ENCODE results near the gene TRIM52.

DNA sequence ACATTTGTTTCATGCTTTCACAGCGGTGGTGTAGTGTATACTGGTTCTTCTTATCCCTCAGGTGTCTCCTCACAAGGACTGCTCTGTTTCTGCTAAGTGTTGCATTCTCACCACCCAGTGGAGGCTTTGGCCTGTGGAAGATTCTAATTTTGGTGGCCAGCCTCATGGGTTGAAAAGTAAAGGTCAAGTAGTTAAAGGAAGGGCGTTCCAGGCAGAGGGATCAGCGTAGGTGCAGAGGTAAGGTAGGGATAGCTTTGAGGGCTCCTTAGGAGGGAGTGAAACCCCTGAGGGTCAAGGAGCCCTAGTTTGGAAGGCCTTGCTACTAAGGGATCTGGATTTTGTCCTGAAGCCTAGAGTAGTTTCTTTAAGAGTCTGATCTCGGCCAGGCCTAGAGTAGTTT is 12.7 kb downstream of the TRIM52 start:
- TF ChIP-seq, protein P1, sequence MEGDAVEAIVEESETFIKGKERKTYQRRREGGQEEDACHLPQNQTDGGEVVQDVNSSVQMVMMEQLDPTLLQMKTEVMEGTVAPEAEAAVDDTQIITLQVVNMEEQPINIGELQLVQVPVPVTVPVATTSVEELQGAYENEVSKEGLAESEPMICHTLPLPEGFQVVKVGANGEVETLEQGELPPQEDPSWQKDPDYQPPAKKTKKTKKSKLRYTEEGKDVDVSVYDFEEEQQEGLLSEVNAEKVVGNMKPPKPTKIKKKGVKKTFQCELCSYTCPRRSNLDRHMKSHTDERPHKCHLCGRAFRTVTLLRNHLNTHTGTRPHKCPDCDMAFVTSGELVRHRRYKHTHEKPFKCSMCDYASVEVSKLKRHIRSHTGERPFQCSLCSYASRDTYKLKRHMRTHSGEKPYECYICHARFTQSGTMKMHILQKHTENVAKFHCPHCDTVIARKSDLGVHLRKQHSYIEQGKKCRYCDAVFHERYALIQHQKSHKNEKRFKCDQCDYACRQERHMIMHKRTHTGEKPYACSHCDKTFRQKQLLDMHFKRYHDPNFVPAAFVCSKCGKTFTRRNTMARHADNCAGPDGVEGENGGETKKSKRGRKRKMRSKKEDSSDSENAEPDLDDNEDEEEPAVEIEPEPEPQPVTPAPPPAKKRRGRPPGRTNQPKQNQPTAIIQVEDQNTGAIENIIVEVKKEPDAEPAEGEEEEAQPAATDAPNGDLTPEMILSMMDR (IDR thresholded peaks at IDR 0.05; ENCODE audit: borderline replicate concordance, extremely low read depth, low read length, poor library complexity, severe bottlenecking) = no peak
- no peak for TF ChIP-seq EZH2 (IDR thresholded peaks at IDR 0.05; ENCODE audit: borderline replicate concordance, low read depth, low read length, severe bottlenecking)

Measured in DND-41 (cell line).